ENCODE data around the gene GDI1.

GRCh38 chrX:154401045-154401799 is 35.7 kb upstream of the GDI1 start:
- peak; percentile 96 for TF ChIP-seq POLR2A (IDR thresholded peaks at IDR 0.05; ENCODE audit: low read depth, low read length)
- 0 out of 2 replicates have a peak, but pooled peaks have one; percentile 38 for TF ChIP-seq TAF1 (IDR thresholded peaks at IDR 0.05; ENCODE audit: borderline replicate concordance, low read depth, low read length)
